Neural progenitor cell (in vitro differentiated cells): ENCODE results near the gene LGALSL. TPM values are rescaled to one million over a fixed set of nuclear protein-coding genes. Genes with fewer than 3 reads are reported as not detected.

ENCODE experiments used
- DNase-seq: peaks from one replicate; pipeline ENCODE4 v3.0.0-alpha.2; 2016; ENCODE audit warnings: low spot score
- H2AFZ ChIP-seq: fragments of 200-600 bp; sonication (generic); replicated peaks from 2 replicates; pipeline ENCODE4 v1.6.1; 2016; ENCODE audit warnings: antibody characterized with exemption
- H3F3A ChIP-seq: fragments of 200-600 bp; sonication (generic); 2 replicates; pipeline ENCODE4 v1.6.1; 2016; ENCODE audit warnings: antibody characterized with exemption, low read depth
- H3K27ac ChIP-seq: fragments of 200-600 bp; sonication (generic); 2 replicates; pipeline ENCODE4 v1.5.1; 2016; ENCODE audit warnings: mild to moderate bottlenecking
- H3K27me3 ChIP-seq: fragments of 200-600 bp; sonication (generic); 2 replicates; pipeline ENCODE4 v1.6.1; 2016; ENCODE audit warnings: mild to moderate bottlenecking, moderate library complexity
- H3K36me3 ChIP-seq: fragments of 200-600 bp; sonication (generic); 2 replicates; pipeline ENCODE4 v1.5.1; 2016
- H3K4me1 ChIP-seq: fragments of 200-600 bp; sonication (generic); 2 replicates; pipeline ENCODE4 v1.6.1; 2016; ENCODE audit warnings: mixed run types
- H3K4me2 ChIP-seq: fragments of 200-600 bp; sonication (generic); 2 replicates; pipeline ENCODE4 v1.6.1; 2016
- H3K4me3 ChIP-seq: fragments of 200-600 bp; sonication (generic); 2 replicates; pipeline ENCODE4 v1.5.1; 2016
- H3K79me2 ChIP-seq: fragments of 200-600 bp; sonication (generic); 2 replicates; pipeline ENCODE4 v1.6.1; 2016; ENCODE audit warnings: low read depth
- H3K9ac ChIP-seq: fragments of 200-600 bp; sonication (generic); 2 replicates; pipeline ENCODE4 v1.6.1; 2016
- H3K9me3 ChIP-seq: fragments of 200-600 bp; sonication (generic); 2 replicates; pipeline ENCODE4 v1.5.1; 2016; ENCODE audit warnings: low read depth
- H4K20me1 ChIP-seq: fragments of 200-600 bp; sonication (generic); 2 replicates; pipeline ENCODE4 v1.6.1; 2016; ENCODE audit warnings: low read depth
- H3K27ac Mint-ChIP-seq: 3 replicates; pipeline ENCODE4 v1.8.0; 2021; ENCODE audit warnings: mixed read lengths
- H3K27me3 Mint-ChIP-seq: 2 replicates; pipeline ENCODE4 v1.8.0; 2022; ENCODE audit warnings: low read depth, mild to moderate bottlenecking, inconsistent platforms, moderate library complexity, mixed read lengths; ENCODE audit not compliant: insufficient read depth
- H3K36me3 Mint-ChIP-seq: 3 replicates; pipeline ENCODE4 v1.8.0; 2021; ENCODE audit warnings: mixed read lengths
- H3K4me1 Mint-ChIP-seq: 3 replicates; pipeline ENCODE4 v1.8.0; 2021; ENCODE audit warnings: mixed read lengths
- H3K4me3 Mint-ChIP-seq: 3 replicates; pipeline ENCODE4 v1.8.0; 2021; ENCODE audit warnings: mild to moderate bottlenecking, moderate library complexity, mixed read lengths
- H3K9me3 Mint-ChIP-seq: 3 replicates; pipeline ENCODE4 v1.8.0; 2020; ENCODE audit warnings: mixed read lengths
- EZH2 ChIP-seq: fragments of 200-600 bp; sonication (generic); IDR thresholded peaks from 2 replicates; pipeline ENCODE4 v1.6.1; 2017; ENCODE audit warnings: antibody characterized with exemption, mild to moderate bottlenecking, moderate library complexity
- EZH2phosphoT487 ChIP-seq: fragments of 200-600 bp; sonication (generic); IDR thresholded peaks from 2 replicates; pipeline ENCODE4 v1.6.1; 2017; ENCODE audit warnings: antibody characterized with exemption
- total RNA-seq: library from RNA; depleted of rRNA; stranded (reverse); fragments of >200 nt; gene quantifications from 2 replicates; pipeline ENCODE4 v1.2.3, GENCODE V29; 2015; ENCODE audit warnings: low replicate concordance
- TF ChIP-seq, protein P1 (sequence below): fragments of 200-600 bp; sonication (generic); IDR thresholded peaks from 2 replicates; pipeline ENCODE4 v1.5.1; 2017; ENCODE audit warnings: antibody characterized with exemption, mild to moderate bottlenecking

The LGALSL gene
- total RNA-seq, 1 donor from 2014 or later = 31.1 TPM

DNA sequence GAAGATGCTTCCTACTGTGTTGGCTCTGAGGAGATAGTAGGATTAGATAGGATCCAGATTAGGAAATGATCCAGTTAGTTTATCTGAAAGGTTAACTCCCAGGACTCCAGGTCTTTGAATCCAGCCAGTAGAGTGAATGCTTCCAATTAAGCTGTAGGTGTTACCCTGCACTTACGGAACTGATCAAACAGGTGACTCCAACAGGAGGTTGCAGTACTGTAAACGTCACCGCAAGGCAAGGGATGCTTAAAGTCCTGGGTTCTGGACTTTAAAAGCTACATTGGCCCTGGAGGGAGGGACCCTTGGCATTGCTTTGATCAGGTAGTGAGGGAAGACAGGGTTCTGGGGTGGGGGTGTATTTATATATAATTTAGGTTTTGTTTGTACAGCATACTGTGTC, 5.6 kb downstream of the LGALSL start:
- H3K79me2 ChIP-seq = peaks cover 7% of the 10 kb centered on the region
- H3K27ac Mint-ChIP-seq = no peak overlapping the region
- H3K4me3 Mint-ChIP-seq = no peak overlapping the region
- peaks cover 17% of the 10 kb centered on the region for H3K4me1 Mint-ChIP-seq
- peaks cover 26% of the 10 kb centered on the region for H3K36me3 Mint-ChIP-seq
- H3K36me3 ChIP-seq = peaks cover 9% of the 10 kb centered on the region
- no peak overlapping the region for H3K4me3 ChIP-seq
- no peak overlapping the region for H3K9ac ChIP-seq
- no peaks in the 10 kb centered on the region for H3K27me3 ChIP-seq
- no peaks in the 10 kb centered on the region for H4K20me1 ChIP-seq
- peaks cover 11% of the 10 kb centered on the region for H3F3A ChIP-seq
- peaks cover 25% of the 10 kb centered on the region for H3K4me1 ChIP-seq
- H3K27ac ChIP-seq = no peak overlapping the region
- peak overlapping the region; percentile 32 for H3K4me2 ChIP-seq
- H3K9me3 ChIP-seq = no peaks in the 10 kb centered on the region
- H3K9me3 Mint-ChIP-seq = no peaks in the 10 kb centered on the region
- TF ChIP-seq, protein P1, sequence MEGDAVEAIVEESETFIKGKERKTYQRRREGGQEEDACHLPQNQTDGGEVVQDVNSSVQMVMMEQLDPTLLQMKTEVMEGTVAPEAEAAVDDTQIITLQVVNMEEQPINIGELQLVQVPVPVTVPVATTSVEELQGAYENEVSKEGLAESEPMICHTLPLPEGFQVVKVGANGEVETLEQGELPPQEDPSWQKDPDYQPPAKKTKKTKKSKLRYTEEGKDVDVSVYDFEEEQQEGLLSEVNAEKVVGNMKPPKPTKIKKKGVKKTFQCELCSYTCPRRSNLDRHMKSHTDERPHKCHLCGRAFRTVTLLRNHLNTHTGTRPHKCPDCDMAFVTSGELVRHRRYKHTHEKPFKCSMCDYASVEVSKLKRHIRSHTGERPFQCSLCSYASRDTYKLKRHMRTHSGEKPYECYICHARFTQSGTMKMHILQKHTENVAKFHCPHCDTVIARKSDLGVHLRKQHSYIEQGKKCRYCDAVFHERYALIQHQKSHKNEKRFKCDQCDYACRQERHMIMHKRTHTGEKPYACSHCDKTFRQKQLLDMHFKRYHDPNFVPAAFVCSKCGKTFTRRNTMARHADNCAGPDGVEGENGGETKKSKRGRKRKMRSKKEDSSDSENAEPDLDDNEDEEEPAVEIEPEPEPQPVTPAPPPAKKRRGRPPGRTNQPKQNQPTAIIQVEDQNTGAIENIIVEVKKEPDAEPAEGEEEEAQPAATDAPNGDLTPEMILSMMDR = no peak
- no peak for TF ChIP-seq EZH2
- no peak for TF ChIP-seq EZH2phosphoT487
- H3K27me3 Mint-ChIP-seq = peaks cover 2% of the 10 kb centered on the region
- no peak for DNase-seq
- H2AFZ ChIP-seq = no peak overlapping the region

DNA sequence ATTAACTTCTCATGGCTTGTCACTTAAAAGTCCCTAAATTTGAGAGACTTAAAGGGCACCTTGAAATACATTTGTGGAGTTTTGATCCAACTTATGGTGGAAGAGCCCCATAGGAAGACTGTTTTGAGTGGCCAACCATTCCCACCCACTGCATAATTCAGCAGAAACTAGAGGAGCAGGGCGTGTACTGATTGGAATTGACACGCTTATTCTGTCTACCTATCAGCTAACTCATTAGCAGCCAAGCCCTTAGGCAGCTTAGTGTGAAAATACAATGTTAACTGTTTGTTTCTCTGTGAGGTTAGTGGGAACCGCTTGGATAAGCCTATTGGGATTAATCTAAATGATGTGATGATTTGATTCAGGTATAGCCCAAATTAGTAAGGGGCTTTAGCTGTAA, 6.4 kb downstream of the LGALSL start:
- Histone ChIP-seq H3K27me3 (no peaks in the 10 kb centered on the region), H3K27ac (no peak overlapping the region), H3K4me2 (no peak overlapping the region), H3F3A (peaks cover 5% of the 10 kb centered on the region), H3K9me3 (no peaks in the 10 kb centered on the region), H4K20me1 (no peaks in the 10 kb centered on the region), H3K4me1 (peaks cover 20% of the 10 kb centered on the region), H3K4me3 (no peak overlapping the region), H3K79me2 (no peaks in the 10 kb centered on the region), H3K9ac (no peak overlapping the region), H3K36me3 (peaks cover 9% of the 10 kb centered on the region), H2AFZ (no peak overlapping the region)
- Mint-ChIP-seq H3K27me3 (peaks cover 2% of the 10 kb centered on the region), H3K4me1 (peaks cover 12% of the 10 kb centered on the region), H3K36me3 (peaks cover 26% of the 10 kb centered on the region), H3K4me3 (no peak overlapping the region), H3K9me3 (no peaks in the 10 kb centered on the region), H3K27ac (no peak overlapping the region)
- DNase-seq = no peak
- TF ChIP-seq EZH2phosphoT487 = no peak
- TF ChIP-seq EZH2 = no peak
- TF ChIP-seq, protein P1 = no peak

DNA sequence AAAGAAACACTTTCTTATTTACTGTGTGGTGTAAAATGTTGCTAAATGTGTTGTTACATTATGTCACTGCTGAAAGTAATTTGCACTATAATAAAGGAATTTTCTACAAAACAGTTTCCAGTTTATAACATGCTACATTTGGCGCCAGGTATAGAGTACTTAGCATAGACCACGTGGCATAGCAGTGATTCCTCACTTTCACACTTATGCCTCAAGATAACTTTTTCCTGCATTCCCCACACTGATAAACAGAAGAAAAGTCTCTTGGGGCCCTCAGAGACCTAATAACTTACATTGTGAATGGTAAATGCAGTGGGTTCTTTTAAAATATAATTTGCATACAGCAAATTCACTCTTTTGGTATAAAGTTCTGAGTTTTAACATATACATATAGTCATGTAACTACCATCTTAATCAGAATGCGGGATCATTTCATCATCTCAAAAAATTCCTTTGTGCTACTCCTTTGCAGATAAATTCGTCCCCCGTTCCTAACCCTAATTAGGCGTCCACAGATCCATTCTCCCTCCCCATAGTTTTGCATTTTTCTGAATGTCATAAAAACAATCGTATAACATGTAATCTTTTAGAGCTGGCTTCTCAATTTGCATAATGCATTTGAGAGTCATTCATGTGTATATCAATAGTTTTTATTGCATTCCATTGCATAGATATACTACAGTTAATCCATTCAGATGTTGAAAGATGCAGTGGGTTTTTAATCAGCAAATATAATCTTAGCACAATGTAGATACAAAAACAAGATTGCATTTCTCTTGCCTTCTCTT, 7.5 kb downstream of the LGALSL start:
- H4K20me1 ChIP-seq = no peaks in the 10 kb centered on the region
- no peak overlapping the region for H3K27ac ChIP-seq
- H3K36me3 ChIP-seq = peaks cover 9% of the 10 kb centered on the region
- H3K27ac Mint-ChIP-seq = no peak overlapping the region
- H3K4me3 ChIP-seq = no peak overlapping the region
- H3K4me3 Mint-ChIP-seq = no peak overlapping the region
- H3K4me1 Mint-ChIP-seq = peaks cover under 1% of the 10 kb centered on the region
- DNase-seq = no peak
- H3K9me3 Mint-ChIP-seq = no peaks in the 10 kb centered on the region
- no peak overlapping the region for H3K4me2 ChIP-seq
- no peak overlapping the region for H2AFZ ChIP-seq
- H3K27me3 ChIP-seq = no peaks in the 10 kb centered on the region
- no peaks in the 10 kb centered on the region for H3K27me3 Mint-ChIP-seq
- no peak overlapping the region for H3K9ac ChIP-seq
- TF ChIP-seq EZH2 (no peak), EZH2phosphoT487 (no peak)
- TF ChIP-seq, protein P1 = no peak
- no peaks in the 10 kb centered on the region for H3F3A ChIP-seq
- H3K36me3 Mint-ChIP-seq = peaks cover 20% of the 10 kb centered on the region
- no peaks in the 10 kb centered on the region for H3K79me2 ChIP-seq
- H3K4me1 ChIP-seq = peaks cover 17% of the 10 kb centered on the region
- no peaks in the 10 kb centered on the region for H3K9me3 ChIP-seq
